Measurements from ENCODE around the gene HEMK1.

The HEMK1 gene

GRCh38 chr3:50603261-50604109, 34.2 kb downstream of the HEMK1 start:
- no peak for DNase-seq

GRCh38 chr3:50604110-50604621, 34.8 kb downstream of the HEMK1 start:
- no peak for DNase-seq

DNA sequence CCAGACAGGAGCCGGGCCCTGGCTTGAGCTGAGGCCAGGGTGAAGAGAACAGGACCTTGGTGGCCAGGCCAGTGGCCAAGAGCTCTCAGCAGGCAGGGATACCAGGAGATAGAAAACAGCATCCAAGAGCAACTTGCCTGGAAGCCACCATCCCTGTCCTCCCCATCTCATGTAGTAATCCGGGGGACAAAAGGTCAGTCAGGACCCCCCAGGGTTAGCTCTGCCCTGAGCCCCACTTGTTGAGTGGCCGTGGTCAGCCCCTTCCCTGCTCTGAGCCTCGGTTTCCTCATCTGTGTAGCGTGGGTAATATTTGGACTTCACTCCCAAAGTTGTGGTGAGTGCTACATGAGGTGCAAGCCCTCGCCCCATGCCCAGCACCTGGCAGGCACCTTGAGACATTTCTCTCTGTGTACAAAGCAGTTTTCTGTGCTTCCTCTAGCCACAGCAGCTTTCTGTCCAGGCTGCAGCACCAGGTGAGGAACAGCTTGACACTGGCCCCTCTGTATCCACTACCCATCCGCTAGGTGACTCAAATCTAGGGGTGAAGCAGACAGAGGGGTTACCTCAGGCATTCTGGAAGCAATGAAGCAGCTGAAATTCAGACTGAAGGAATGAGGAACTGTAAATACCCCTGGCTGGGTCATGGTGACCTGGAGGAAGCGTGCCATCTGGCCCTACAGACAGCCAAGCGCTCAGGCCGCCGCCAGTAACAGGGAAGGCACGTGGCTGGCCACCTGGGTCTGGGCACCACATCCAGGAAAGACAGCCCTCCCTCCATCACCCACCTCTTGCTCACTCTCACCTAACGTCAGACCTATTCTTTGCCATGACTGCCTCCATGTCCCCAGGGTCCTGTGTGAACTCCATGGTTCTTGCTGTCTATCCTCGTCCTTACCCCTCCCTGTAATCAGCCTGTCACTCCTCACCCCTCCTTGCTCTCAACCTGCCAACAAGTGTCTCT, 35.6 kb downstream of the HEMK1 start:
- DNase-seq, result no peak

DNA sequence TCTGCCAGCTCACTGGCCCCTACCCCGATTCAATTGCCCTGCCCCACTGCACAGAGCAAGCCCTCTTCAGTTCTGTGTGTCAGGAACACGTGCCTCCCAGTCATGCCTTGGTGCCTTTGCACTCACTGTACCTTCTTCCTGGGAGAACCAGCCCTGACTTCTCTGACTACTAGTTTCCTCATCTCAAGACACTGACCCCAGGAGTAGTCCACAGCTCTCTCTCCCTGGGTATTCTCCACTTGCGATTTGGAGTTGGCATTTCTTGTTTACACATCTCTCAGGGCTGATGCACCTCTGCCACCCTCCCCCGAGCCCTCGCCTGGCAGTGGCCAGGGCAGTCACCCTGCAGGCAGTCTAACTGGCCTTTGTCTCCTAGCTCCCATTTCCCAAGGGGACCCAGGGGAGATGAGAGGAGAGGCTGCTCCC, 36.6 kb downstream of the HEMK1 start:
- no peak for DNase-seq

DNA sequence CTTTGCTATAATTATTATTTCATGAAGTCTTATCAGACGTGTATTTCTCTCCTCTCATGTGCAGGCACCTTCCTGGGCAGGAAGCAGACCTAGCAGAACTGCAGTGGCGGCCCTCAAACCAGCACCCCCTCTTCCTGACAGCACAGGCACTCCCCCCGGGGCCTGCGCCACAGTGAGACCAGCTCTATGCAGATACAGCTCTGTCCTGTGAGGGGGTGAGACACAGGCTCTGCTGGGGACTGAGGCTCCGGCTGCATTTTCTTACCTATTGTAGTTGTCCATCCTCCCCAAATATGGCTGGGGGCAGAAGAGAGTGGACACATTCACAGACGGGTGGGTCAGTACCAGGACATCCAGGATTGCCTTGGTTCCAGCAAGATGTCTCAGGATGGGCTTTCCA, 37.3 kb downstream of the HEMK1 start:
- no peak for DNase-seq

DNA sequence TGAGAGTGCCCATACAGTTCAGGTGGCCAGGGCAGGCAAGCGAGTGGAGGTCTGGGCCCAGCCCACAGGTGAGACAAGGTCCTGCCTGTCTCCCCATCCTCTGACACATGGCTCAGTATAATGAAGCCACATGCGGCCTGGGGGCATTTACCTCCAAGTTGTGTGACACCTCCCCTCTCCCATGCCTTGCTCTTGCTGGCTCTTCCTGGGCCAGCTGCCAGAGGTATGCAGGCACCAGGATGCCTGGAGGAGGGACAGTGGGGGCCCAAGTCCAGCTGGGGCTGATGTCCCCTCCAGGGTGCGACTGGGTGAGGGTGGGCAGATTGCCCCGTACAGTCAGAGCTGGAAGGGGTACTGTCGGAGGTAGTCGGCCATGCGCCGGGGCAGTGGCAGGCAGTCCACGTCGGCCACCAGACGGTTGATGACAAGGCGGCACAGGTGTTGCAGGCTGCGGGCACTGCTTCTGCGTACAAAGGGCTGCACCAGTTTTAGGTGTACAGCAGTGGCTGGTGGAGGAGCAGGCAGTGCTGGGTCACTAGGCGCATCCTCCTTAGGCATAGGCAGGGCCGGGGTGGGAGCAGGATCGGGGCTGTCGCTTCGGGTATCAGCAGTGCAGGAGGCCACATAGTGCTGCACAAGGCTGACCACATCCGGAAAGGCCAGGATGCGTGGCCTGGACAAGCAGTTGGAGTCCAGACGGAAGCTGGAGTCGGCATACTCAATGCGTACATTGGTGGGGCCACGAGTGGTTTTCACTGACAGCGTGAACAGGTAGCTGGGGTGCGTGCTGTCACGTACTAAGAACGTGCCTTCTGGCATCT, 38.2 kb downstream of the HEMK1 start:
- DNase-seq, result no peak

GRCh38 chr3:50608278-50608677, 39.0 kb downstream of the HEMK1 start:
- DNase-seq, result no peak

DNA sequence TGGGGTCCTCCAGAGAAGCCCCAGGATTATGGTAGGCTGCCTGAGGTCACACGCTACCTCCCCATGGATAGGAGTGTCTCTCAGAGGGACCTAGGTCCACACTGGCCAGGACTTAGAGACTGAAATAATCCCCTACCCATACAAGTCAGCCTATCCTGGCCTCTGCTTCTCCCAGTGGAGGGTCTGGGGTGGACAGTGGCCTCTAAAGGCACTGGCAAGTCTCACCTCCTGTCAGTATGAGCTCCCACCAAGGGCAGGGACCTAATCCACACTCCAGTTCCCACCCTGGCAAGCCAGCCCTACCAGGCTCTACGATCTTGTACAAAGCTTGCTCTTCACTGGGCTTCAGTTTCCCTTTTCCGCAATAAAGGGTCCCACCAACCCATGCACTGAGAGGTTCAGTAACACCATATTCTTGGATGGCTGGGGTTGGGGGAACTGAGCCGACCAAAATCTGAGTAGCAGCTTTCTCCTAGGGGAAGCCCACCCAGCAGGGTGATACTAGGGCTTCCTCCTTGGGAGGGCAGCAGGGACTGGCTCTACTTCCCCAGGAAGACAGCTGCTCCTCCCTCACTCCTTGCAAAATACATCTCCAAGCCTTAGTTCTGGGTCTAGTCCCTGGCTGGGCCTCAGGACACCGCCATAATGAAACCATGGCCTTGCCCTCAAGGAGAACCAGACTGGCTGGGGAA, 39.9 kb downstream of the HEMK1 start:
- no peak for DNase-seq

DNA sequence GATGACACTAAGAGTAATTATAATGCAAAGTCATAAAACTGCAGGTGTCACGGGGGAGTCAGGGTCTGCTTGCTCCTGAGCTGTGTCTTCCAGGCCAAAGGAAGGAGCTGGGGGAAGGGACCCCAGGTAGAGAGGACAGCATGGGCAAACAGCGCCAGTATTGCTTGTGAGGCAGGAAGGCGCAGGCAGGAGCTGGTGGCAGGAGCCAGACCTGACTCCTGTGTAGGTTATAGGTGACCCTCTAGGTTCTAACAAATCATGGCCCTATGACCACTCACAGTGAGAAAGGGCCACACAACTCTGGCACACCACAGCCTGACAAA, 40.4 kb downstream of the HEMK1 start:
- no peak for DNase-seq

DNA sequence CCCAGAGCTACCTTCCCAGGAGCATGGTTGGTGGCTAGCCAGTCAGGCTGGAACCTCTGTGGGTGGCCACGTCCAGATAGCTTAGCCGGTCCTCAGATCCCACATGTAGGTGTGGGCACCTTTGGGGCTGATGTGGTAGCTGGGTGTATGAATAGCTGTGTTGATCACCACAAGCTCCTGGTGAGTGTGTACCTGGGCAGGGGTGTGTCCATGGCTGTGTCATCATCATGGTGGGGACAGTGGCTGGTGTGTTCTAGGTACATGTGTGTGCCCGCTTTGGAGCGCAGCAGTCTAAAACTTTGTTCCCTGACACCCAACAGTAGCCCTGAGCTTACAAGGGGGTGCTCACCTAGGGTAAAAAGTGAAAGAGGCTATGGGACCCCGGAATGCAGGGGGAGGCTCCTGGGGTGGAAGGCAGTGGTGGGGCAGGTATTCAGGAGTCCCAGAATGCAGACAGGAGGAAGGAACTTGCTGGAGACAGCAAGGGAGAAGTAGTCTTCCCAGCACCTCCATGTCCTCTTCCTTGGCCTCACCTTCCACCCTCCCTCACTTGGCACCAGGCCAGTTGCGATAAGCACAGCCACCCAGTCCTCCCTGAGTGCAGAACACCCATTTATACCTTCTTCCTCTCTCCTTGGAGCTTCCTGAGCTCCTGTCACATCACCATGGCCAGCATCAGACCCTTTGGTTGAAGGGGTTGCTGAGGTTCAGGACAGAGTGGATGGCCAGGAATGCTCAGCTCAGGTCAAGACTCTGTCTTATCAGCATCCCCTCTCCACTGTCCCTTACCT, 41.1 kb downstream of the HEMK1 start:
- no peak for DNase-seq

DNA sequence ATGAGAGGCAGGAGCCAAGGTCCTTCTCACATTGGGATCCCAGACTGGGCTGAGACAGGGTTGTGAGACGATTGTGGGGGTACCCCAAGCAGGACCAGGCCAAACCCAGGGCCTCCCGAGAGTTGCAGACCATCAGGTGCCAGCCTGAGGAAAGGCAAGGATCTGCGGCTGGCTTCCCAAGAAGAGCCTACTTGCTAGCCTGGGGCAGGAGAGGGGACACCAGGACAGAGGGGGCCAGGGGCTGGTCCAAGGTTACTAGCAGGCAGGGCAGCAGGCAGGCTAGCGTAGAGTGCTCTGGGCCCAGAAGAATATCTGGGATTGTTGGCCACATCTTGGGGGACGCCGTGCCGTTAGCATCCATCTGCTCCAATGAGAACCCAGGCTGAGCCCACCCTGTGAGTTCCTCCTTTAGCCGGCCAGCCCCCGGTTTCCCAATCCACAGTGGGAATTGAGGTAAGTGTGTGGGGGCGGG, 41.7 kb downstream of the HEMK1 start:
- no peak for DNase-seq

- peak; percentile 83 for DNase-seq
Measured at GRCh38 chr3:50611464-50612233, 42.3 kb downstream of the HEMK1 start, which contains the start of gene CISH. Gene CISH, minus strand, starts transcription at chr3:50611774. Its CDS starts 124 bp downstream, at chr3:50611650.

- DNase-seq, result no peak
Measured at GRCh38 chr3:50612234-50612882, 43.0 kb downstream of the HEMK1 start.

- no peak for DNase-seq
Measured at GRCh38 chr3:50612970-50613846, 43.9 kb downstream of the HEMK1 start.

DNA sequence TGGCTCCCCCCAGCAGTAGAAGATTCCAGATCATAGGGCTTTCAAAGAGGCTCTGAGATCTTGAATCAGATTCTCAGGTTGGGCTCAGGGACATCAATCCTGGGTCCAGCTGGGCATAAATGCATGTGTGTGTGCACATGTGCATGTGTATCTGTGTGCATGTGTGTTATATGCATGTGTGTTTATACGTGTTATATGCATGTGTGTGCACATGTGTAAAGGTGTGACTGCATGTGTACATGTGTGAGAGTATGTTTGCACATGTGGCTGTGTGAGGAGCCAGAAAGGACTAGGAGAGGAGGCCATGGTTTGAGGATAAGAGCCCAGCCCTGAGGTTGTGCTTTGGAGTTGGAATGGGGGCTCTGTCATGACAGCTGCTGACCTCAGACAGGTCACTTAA, 45.9 kb downstream of the HEMK1 start:
- DNase-seq, result no peak

- DNase-seq, result peak; percentile 77
Measured at GRCh38 chr3:50616003-50616769, 46.9 kb downstream of the HEMK1 start.

- DNase-seq, result peak; percentile 90
Measured at GRCh38 chr3:50616770-50617095, 47.4 kb downstream of the HEMK1 start.
